ENCODE measurements around the gene DBH.

DBH gene

GRCh38 chr9:133627341-133627740 lies 8.8 kb upstream of the DBH start:
- no peak for DNase-seq

GRCh38 chr9:133628766-133629165 lies 7.4 kb upstream of the DBH start:
- no peak for DNase-seq

GRCh38 chr9:133629221-133630110 lies 6.7 kb upstream of the DBH start:
- DNase-seq: no peak

GRCh38 chr9:133631111-133631510 lies 5.1 kb upstream of the DBH start:
- no peak for DNase-seq

GRCh38 chr9:133632806-133633680 lies 3.1 kb upstream of the DBH start:
- peak; percentile 62 for DNase-seq

GRCh38 chr9:133633681-133634080 lies 2.5 kb upstream of the DBH start:
- DNase-seq: no peak

GRCh38 chr9:133634081-133634691 lies 2.0 kb upstream of the DBH start:
- DNase-seq: peak; percentile 85

GRCh38 chr9:133635098-133635497 lies 1.1 kb upstream of the DBH start:
- peak; percentile 21 for DNase-seq

- no peak for DNase-seq
These were observed 739 bp downstream of the DBH start for GRCh38 chr9:133636902-133637301.

GRCh38 chr9:133637451-133638055 lies 1.4 kb downstream of the DBH start:
- no peak for DNase-seq

GRCh38 chr9:133638076-133638475 lies 1.9 kb downstream of the DBH start:
- DNase-seq: no peak

- no peak for DNase-seq
These were observed 2.5 kb downstream of the DBH start for GRCh38 chr9:133638711-133639110.

GRCh38 chr9:133639613-133640012 lies 3.5 kb downstream of the DBH start:
- DNase-seq: no peak

GRCh38 chr9:133640160-133640559 lies 4.0 kb downstream of the DBH start:
- DNase-seq: no peak

- no peak for DNase-seq
These were observed 4.6 kb downstream of the DBH start for GRCh38 chr9:133640580-133641395.

- no peak for DNase-seq
These were observed 5.2 kb downstream of the DBH start for GRCh38 chr9:133641396-133641655.

- DNase-seq: no peak
These were observed 5.9 kb downstream of the DBH start for GRCh38 chr9:133641861-133642595.

- no peak for DNase-seq
These were observed 6.7 kb downstream of the DBH start for GRCh38 chr9:133642708-133643361.

GRCh38 chr9:133643362-133643755 lies 7.2 kb downstream of the DBH start:
- DNase-seq: no peak

GRCh38 chr9:133643978-133644760 lies 8.0 kb downstream of the DBH start:
- DNase-seq: no peak

Measured in NCI-H510A treated with DMSO at 0.1 percent for 48 hours (cell line).